ENCODE results near the gene PCNX4.

The PCNX4 gene

GRCh38 chr14:60206249-60206670 is 114.5 kb downstream of the PCNX4 start:
- DNase-seq (ENCODE audit: low read depth in 2 of 2), result no peak

- no peak for DNase-seq (ENCODE audit: low read depth in 2 of 2)
These were observed 115.3 kb downstream of the PCNX4 start for GRCh38 chr14:60206837-60207533.

- DNase-seq (ENCODE audit: low read depth in 2 of 2), result no peak
These were observed 119.0 kb downstream of the PCNX4 start for GRCh38 chr14:60210703-60211102.

GRCh38 chr14:60211153-60211552 is 119.4 kb downstream of the PCNX4 start:
- no peak for DNase-seq (ENCODE audit: low read depth in 2 of 2)

- DNase-seq (ENCODE audit: low read depth in 2 of 2), result no peak
These were observed 121.0 kb downstream of the PCNX4 start for GRCh38 chr14:60212503-60213371.

GRCh38 chr14:60214003-60214402 is 122.3 kb downstream of the PCNX4 start:
- DNase-seq (ENCODE audit: low read depth in 2 of 2), result no peak

GRCh38 chr14:60214415-60215126 is 122.8 kb downstream of the PCNX4 start:
- DNase-seq (ENCODE audit: low read depth in 2 of 2), result no peak

- DNase-seq (ENCODE audit: low read depth in 2 of 2), result no peak
These were observed 123.4 kb downstream of the PCNX4 start for GRCh38 chr14:60215127-60215444.

- DNase-seq (ENCODE audit: low read depth in 2 of 2), result no peak
These were observed 124.0 kb downstream of the PCNX4 start for GRCh38 chr14:60215520-60216420.

- no peak for DNase-seq (ENCODE audit: low read depth in 2 of 2)
These were observed 126.0 kb downstream of the PCNX4 start for GRCh38 chr14:60217713-60218112.

All from stimulated activated CD4-positive, alpha-beta T cell treated with anti-CD3 and anti-CD28 coated beads, Interleukin-1b, Interleukin-23, amount 100 ng/mL, for 4 hours (primary cell).